GM18517 (cell line): ENCODE measurements around the gene SLC16A11.

Experiments used
- ATAC-seq: cut with Tn5 transposase; IDR thresholded peaks from one replicate; pipeline ENCODE4 v1.9.1; 2021; ENCODE audit warnings: mild to moderate bottlenecking, moderate library complexity; ENCODE audit not compliant: unreplicated experiment

The SLC16A11 gene

DNA sequence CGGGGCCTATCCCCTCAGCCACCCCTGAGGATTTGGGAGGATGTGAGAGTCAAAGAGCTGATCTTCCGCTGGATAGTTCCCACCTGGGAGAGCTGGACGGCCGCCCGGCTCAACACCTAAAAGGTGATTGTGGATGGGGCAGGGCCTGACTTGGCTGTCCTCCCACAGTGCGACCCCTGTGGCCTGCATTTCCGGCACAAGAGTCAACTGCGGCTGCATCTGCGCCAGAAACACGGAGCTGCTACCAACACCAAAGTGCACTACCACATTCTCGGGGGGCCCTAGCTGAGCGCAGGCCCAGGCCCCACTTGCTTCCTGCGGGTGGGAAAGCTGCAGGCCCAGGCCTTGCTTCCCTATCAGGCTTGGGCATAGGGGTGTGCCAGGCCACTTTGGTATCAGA lies 16.6 kb downstream of the SLC16A11 start:
- ATAC-seq: no peak

DNA sequence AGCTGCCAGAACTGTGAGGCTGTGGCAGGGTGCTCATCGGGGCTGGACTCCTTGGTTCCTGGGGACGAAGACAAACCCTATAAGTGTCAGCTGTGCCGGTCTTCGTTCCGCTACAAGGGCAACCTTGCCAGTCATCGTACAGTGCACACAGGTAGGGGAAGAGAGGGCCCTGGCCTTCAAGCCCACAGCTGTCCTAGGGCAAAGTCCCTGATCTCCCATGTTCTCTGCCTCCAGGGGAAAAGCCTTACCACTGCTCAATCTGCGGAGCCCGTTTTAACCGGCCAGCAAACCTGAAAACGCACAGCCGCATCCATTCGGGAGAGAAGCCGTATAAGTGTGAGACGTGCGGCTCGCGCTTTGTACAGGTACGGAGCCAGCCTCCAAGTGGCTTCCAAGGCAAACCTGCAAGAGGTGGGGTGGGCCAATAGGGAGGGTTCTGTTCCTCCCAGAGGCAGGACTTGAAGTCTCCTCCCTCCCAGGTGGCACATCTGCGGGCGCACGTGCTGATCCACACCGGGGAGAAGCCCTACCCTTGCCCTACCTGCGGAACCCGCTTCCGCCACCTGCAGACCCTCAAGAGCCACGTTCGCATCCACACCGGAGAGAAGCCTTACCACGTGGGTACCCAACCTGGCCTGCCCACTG lies 17.3 kb downstream of the SLC16A11 start:
- ATAC-seq: no peak

DNA sequence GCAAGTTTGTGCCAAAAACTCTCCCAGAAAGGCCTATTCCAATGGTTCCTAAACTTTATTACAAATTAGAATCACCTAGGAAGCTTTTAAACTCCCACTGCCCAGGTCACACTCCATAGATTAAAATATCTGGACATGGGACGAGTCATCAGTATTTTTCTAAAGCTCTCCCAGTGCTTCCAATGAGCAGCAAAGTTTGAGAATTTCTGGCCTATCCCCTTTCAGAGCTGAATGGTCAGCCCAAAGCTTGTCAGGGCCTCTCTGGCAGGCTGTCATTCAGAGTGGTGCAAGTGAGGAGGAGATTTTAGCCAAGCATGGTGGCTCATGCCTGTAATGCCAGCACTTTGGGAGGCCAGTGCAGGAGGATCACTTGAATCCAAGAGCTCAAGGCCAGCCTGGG lies 18.6 kb downstream of the SLC16A11 start:
- ATAC-seq: no peak

DNA sequence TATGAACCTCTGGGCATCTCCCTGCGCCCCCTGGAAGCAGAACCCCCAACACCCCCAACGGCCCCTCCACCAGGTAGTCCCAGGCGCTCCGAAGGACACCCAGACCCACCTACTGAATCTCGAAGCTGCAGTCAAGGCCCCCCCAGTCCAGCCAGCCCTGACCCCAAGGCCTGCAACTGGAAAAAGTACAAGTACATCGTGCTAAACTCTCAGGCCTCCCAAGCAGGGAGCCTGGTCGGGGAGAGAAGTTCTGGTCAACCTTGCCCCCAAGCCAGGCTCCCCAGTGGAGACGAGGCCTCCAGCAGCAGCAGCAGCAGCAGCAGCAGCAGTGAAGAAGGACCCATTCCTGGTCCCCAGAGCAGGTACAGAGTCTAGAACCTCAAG lies 19.5 kb downstream of the SLC16A11 start:
- no peak for ATAC-seq

DNA sequence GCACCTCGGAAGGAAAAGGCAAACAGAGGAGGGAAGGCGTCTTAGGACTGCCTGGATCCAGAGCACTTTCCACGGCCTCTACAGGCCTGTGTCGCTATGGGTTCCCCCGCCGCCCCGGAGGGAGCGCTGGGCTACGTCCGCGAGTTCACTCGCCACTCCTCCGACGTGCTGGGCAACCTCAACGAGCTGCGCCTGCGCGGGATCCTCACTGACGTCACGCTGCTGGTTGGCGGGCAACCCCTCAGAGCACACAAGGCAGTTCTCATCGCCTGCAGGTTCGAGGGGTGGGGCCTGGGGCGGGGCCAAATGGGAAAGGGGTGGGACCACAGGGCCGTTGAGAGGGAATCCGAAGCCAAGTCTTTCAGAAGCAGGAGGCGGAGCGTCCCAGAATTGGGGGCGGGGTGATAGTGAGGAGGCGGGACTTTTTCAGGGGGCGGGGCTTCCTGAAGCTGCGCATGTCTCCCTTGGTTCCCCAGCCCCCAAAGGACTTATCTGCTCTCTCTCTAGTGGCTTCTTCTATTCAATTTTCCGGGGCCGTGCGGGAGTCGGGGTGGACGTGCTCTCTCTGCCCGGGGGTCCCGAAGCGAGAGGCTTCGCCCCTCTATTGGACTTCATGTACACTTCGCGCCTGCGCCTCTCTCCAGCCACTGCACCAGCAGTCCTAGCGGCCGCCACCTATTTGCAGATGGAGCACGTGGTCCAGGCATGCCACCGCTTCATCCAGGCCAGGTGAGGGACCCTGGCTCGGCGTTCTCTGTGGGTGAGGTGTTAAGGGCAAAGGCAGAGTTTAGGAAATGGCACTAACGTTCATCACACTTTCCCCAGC lies 20.1 kb downstream of the SLC16A11 start:
- no peak for ATAC-seq

DNA sequence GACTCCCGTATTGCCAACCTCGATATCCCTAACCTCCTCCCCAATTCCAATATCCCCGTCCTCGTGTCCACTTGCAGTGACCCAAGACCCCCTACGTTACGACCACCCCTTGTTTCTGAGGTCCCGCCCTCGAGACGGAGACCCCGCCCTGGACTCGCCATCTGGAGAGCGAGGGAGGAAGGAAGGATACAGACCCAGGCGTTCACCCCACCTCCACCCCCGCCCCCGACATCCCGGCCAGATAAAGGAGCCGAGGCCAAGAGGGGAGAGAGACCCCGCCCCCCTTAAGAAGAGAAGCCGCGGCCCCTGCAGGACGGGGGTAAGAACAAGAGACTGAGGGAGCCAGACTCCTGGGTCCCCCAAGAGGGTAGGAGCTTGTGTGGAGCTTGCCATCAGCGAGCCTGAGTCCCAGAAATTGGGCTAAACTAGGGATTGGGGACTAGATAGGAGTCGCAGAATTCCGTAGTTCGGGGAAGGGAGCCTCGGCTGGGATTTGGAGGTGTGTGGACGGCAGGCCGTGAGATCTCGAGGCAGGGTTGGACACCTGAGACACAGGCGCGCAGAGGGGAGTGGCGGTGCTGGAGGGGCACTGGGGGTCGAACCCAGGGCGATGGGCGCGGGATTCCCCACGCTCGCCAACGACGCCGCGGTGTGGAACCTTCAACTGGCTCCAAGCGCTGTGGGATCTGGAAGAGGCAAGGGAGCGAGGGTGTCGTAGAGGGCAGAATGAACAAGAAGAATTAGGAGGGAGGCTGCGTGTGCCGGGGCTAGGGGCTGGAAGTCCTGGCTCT lies 20.9 kb downstream of the SLC16A11 start, which contains the start of gene BCL6B:
Gene BCL6B, plus strand, starts transcription at position 270 of the 791 bp plus-strand sequence. CDS start 622 bp downstream, outside the sequence.
- no peak for ATAC-seq

DNA sequence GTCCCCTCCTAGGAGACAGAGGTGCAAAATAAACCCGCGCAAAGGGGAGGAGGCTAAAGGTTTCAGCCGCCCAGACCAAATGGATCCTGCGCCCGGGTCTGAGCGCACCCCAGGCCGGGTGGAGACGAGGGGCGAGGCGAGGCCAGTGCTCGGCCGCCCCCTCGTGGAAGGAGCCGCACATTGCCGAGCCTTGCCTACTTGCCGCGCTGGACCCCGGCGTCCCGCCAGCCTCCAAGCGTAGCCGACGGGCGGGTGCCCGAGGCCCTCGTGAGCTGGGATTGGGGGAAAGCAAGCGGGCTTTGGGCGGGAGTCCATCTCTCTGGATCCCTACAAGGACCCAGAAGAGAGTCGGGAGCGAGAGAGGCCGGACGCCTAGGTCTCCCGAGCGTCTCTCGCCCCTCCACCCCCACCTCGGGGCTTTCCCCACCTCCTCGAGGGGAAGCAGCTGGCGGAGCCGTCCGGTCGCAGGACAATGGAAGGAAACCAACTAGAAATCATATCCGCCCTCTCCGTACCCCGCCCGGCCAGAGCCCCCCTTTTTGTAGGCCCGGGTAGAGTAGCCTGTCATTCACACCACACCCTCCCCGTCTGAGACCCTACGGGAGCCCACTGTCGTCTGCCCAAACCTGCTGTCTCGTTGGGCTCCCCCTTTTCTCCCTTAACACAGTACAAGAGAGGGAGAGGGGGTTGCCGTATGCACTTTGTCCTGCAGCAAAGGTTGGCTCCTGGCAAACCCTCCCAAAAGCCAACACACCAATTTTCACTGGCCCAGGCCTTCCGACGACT lies 21.7 kb downstream of the SLC16A11 start:
- no peak for ATAC-seq

DNA sequence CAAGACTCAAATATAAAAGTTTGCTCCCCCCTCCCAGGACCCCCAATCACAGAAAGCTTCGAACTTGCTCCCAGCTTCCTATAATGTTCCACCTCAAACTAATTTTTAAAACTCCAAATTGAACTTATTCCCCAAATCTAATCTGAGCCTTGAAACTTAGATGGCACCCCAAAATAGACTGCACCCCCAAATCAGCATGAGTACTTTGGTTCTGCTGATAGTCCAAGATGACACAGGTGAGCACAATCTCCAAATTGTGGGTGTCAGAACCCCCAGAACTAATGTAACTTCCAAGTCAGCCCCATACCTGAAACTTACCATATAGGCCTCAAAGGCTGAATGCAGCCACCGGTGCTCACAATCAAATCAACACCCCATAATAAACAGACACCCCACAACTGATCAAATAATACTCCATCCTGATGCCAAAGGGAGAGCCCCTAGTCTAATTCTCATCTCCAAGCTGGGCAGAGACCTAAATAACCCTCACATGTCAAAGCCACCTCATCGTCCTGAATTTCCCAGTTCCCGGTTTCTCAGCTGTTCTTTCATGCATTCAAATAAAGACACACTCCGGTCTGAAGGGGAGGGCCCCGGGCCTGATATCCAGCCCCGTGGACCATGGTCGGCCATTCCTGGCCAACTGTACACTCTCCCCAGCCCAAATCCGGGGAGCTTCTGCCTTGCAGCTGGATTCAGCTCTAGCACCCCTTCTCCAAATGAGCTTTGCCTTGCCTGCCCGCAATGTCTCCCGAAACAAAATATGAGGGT lies 22.8 kb downstream of the SLC16A11 start:
- ATAC-seq: no peak

DNA sequence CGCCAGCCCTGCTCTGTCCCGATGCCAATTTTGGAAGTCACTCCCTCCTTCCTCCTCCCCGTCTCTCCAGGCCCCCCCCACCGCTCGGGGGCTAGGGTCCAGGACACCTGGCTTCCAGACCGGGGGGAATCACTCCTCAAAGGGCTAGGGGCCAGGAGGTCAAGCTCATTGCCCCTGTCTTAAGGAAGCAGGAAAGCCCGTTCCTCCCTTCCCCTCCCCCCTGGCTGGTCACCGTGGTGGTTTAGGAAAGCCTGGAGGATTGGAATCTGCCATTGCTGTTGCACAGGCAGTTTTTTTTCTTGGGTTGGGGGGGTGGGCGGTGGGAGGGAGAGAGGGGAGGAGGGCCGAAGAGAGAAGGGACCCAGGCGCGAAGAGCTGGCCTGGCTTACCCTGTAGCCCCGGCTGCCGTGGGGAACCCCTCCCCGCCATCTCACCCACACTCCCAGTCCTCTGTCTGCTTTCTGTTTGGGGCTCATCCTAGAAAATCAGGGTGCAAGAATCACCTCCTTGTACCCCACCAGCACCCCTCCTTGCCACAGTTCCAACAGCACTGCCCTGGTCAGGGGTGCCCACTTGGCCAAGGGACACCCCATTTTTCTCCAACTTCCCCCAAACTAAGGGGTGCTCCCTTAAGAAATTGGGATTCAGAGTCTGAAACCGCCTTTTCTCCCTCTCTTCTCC lies 23.9 kb downstream of the SLC16A11 start:
- ATAC-seq: no peak

DNA sequence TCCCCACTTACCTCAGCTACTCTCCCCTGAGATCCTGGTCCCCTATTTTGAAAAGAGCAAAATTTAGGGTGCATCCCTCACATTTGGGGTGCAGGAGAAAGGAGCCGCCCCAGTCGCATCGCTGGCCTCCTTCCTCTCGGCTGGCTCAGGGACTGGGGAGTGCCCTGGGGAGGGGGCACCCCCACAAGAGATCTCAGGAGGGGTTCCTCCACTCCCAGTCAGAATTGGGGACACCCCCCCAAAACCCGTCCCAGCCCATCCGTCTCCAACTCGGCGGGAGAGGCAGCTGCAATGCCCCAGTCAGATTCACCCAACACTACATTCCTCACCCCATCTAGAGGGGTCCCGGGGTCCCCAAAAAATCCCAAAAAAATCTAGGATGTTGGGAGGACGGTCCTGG lies 24.5 kb downstream of the SLC16A11 start:
- ATAC-seq: no peak

DNA sequence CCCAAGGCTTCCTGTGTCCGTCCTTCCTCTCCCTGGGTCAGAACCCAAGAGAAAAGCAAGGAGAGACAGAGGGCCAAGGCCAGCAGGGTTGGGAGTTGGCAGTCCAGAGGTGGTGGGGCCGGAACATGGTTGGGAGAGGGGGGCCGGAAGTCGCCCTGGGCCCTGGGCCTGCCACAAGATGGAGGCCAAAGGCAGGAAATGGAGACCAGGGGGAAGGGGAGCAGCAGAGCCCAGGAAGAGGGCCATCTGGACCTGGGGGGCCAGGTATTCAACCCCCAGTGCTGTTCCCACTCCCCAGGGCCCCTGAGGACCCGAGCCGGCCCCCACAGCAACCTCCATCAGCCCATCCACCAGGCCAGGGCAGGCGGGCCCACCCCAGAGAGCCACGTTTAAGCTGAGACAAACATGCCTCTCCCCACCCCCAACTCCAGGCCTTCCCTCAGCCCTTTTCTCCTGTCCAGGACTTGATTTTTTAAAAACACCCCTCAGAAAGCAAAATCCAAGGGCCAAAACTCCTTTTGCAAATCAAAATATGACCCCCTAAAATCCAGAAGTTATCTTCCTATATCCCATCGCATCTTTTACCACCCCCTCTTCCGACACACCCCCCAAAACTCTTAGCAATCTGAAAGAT lies 25.4 kb downstream of the SLC16A11 start:
- no peak for ATAC-seq

DNA sequence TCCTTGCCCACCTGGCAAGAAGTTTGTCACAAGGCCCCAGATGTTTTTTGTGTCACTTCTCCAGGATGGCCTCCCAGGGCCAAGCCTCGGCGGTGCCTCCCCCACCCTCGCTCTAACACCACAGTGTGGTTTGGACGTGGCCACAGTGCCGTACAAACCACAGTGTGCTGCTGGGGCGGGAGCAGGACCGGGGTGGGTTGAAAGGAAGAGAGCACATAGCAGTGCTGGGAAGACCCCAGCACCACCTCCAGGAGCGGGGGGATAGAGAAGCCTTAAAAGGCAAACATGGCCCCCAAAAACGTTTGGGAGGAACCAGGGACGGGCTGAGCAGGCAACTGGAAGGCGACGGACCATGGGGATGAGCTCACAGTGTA lies 26.1 kb downstream of the SLC16A11 start:
- no peak for ATAC-seq

DNA sequence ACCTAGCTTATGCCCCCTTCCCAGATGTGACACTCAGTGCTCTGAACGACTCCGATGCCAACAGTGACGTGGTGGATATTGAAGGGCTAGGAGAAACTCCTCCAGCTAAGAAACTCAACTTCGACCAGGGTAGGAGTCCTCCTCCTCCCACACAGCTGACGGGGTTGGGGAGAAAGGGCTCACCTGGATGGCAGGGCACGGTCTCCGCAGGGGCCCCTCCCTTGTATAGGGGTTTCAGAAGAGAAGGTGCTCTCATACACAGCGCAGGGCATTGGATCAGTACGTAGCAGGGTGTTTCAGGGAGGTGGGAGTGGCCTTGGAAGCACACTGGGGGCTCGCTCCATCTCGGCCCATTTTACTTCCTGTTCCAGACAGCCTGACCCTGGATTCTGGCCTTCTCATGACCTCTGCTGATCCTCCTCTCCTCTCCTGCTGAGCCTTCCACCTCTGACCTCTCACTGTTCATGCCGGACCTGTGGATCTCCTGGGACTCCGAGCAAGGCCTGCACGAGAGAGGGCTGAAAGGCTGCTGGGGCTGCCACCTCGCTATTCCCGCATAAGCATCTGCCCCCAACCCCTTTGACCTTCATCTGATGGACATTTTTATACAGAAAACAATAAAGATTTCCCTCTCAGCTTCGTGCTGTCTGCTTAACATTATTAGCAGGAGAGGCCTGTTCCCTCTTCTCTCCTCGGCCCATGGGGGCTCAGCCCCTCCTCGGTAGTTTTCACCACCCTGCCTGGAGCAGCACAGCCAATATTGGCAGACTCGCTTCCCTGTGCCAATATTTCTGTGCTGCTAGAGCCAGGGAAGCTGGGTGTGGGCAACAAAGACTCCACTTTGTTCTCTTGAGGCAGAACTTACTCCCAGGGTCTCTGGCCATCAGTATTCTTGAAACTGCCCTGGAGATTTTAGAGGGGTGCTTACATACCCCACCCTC lies 26.7 kb downstream of the SLC16A11 start:
- no peak for ATAC-seq

DNA sequence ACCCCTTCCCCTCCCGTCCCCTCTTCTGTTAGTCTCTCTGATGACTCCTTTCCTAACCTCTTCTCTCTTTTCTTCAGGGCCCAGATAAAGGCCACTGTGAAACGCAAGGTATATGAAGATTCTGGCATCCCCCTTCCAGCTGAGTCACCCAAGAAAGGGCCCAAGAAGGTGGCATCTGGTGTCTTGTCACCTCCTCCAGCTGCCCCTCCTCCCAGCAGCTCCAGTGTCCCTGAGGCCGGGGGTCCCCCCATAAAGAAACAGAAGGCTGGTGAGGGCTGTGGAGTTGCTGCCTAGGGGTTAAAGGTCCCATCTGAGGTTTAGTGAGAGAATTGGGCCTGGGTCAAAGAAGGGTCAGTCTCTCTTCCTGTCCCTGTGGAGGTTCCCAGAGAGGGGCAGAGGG lies 27.5 kb downstream of the SLC16A11 start:
- no peak for ATAC-seq

DNA sequence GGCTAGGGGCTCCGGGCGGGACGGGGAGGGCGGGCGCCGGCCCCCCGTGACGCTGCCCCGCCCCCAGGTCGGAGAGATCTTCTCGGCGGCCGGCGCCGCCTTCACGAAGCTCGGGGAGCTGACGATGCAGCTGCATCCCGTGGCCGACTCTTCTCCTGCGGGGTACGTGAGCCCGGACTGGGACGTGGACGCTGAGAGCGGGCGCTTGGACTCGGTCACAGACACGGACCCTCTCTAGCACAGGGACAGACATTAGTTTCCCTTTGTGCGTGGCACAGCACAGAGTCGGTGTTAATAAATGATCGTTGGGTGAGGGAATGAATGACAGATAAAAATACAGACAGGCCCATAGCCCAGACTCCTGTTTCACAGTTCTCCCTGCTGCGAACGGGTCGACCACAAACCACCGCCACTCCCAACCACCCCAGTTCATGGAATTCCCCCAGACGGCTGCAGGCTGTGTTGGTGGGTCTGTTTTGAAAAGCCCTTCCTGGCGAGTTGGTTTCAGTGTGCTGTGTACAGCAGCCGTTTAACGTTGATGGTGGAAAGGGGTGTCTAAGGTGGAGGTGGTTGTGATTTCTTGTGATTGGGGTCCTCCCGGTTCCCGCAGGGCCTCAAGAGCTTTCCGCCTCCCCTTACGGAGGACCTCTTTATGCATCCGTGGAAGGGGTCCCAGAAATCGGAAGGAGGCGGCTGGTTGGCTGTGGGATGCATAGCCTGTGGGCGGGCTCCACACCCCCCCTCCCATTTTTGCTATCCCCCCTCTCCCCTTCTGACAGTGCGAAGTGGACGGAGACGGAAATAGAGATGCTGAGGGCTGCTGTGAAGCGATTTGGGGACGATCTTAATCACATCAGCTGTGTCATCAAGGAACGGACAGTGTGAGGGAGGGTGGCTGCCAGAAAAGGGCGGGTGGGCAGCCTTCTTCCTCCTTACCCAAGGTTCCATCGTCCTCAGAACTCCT lies 28.6 kb downstream of the SLC16A11 start:
- ATAC-seq: no peak

DNA sequence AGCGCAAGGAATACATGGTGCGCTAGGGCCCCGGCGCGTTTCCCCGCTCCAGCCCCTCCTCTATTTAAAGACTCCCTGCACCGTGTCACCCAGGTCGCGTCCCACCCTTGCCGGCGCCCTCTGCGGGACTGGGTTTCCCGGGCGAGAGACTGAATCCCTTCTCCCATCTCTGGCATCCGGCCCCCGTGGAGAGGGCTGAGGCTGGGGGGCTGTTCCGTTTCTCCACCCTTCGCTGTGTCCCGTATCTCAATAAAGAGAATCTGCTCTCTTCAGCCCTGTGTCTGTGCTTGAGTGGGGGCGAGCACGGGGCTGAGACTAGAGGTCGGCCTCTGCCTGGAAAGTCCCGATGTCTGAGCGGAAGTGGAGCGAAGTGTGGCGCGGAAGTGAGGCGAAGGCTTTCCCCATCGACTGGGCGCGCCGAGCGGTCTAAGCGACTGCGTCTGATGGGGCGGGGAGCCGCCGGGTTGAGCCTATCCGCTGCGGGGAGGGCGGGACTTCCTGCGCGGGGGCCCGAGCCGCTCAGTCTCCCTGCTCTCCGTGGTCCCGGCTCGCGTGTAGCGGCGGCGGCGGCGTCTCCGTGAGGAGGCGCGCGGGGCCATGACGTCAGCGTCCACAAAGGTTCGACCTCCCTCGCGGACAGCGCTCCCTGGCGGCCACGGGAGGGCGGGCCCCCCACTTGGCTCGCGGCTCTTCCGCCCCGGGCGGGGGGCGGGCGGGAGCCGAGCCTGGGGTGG lies 29.5 kb downstream of the SLC16A11 start:
- ATAC-seq: peak; percentile 75
